SK-N-SH (cell line): Measurements from ENCODE around the gene ARHGAP21. TPM values are rescaled to one million over a fixed set of nuclear protein-coding genes. Genes with fewer than 3 reads are reported as not detected.

Source experiments
- CTCF ChIA-PET: fragments of 300-600, 350-600 bp; formaldehyde crosslinking; extraction: SDS; loops from one replicate; lab custom pipeline; 2021; lab: Yijun Ruan, JAX
- POLR2A ChIA-PET: fragments of 350-600 bp; sonication (Branson Sonifier 250); formaldehyde crosslinking; extraction: SDS; loops from one replicate; lab custom pipeline; 2020; ENCODE audit warnings: antibody characterized with exemption, inconsistent platforms; lab: Yijun Ruan, JAX
- DNase-seq: peaks from one replicate; pipeline ENCODE4 v3.0.0; 2012
- H2AFZ ChIP-seq: fragments of 200-600 bp; sonication (generic); 2 replicates; pipeline ENCODE4 v1.8.1; 2016; ENCODE audit warnings: antibody characterized with exemption, mild to moderate bottlenecking, low read depth
- H3F3A ChIP-seq: fragments of 200-600 bp; sonication (generic); replicated peaks from 2 replicates; pipeline ENCODE3; 2016; ENCODE audit warnings: antibody characterized with exemption, mild to moderate bottlenecking; ENCODE audit not compliant: insufficient read depth
- H3K27ac ChIP-seq, 2 experiments: fragments of 200-500 bp in 1 of 2; fragments of 200-600 bp in 1 of 2; sonication (Bioruptor generic) in 1 of 2; sonication (generic), shearing (Covaris generic) in 1 of 2; 2 replicates each; pipeline versions ENCODE4 v1.5.1 to v1.6.1; 2014 to 2016; ENCODE audit warnings: low read depth in 2 of 2, inconsistent platforms in 1 of 2, low read length in 1 of 2, mild to moderate bottlenecking in 1 of 2, mixed read lengths in 1 of 2
- H3K27me3 ChIP-seq: fragments of 200-600 bp; sonication (generic), shearing (Covaris generic); 2 replicates; pipeline ENCODE4 v1.6.1; 2016; ENCODE audit warnings: mixed run types; ENCODE audit not compliant: insufficient read depth
- H3K36me3 ChIP-seq, 2 experiments: fragments of 200-500 bp in 1 of 2; fragments of 200-600 bp in 1 of 2; sonication (Bioruptor generic) in 1 of 2; sonication (generic) in 1 of 2; replicated peaks in 1 of 2; 2 replicates each; pipeline versions ENCODE3 to v1.5.1; 2014 to 2016; ENCODE audit warnings: low read length in 1 of 2, mild to moderate bottlenecking in 1 of 2; ENCODE audit not compliant: insufficient read depth in 2 of 2, control insufficient read depth in 1 of 2
- H3K4me1 ChIP-seq, 2 experiments: fragments of 200-500 bp in 1 of 2; fragments of 200-600 bp in 1 of 2; sonication (Bioruptor generic) in 1 of 2; sonication (generic), shearing (Covaris generic) in 1 of 2; 2 replicates each; pipeline versions ENCODE4 v1.5.1 to v1.6.1; 2014 to 2016; ENCODE audit warnings: low read depth in 1 of 2, low read length in 1 of 2, mixed run types in 1 of 2; ENCODE audit not compliant: insufficient read depth in 2 of 2, control insufficient read depth in 1 of 2
- H3K4me2 ChIP-seq: fragments of 200-600 bp; sonication (generic), shearing (Covaris generic); 2 replicates; pipeline ENCODE4 v1.6.1; 2017; ENCODE audit warnings: mixed run types
- H3K4me3 ChIP-seq, 2 experiments: fragments of 200-500 bp in 1 of 2; fragments of 200-600 bp in 1 of 2; sonication (Bioruptor generic) in 1 of 2; sonication (generic), shearing (Covaris generic) in 1 of 2; 2 replicates each; pipeline versions ENCODE4 v1.5.1 to v1.8.1; 2014 to 2016; ENCODE audit warnings: low read depth in 2 of 2, inconsistent platforms in 1 of 2, low read length in 1 of 2, mild to moderate bottlenecking in 1 of 2, mixed read lengths in 1 of 2, moderate library complexity in 1 of 2
- H3K79me2 ChIP-seq: fragments of 200-600 bp; sonication (generic); 2 replicates; pipeline ENCODE4 v1.8.1; 2017; ENCODE audit warnings: mild to moderate bottlenecking; ENCODE audit not compliant: insufficient read depth
- H3K9ac ChIP-seq: fragments of 200-600 bp; sonication (generic); 2 replicates; pipeline ENCODE4 v1.6.1; 2017; ENCODE audit warnings: mixed run types
- H3K9me2 ChIP-seq: fragments of 200-600 bp; sonication (generic); 2 replicates; pipeline ENCODE4 v1.6.1; 2017; ENCODE audit warnings: mixed run types
- H3K9me3 ChIP-seq: fragments of 200-600 bp; sonication (generic); 2 replicates; pipeline ENCODE4 v1.6.1; 2017; ENCODE audit warnings: mixed run types, mild to moderate bottlenecking, moderate library complexity
- H4K20me1 ChIP-seq: fragments of 200-600 bp; sonication (generic); 2 replicates; pipeline ENCODE4 v1.6.1; 2017; ENCODE audit warnings: mild to moderate bottlenecking, mixed run types; ENCODE audit not compliant: insufficient read depth
- ELF1 ChIP-seq: IDR thresholded peaks from 2 replicates; pipeline ENCODE4 v1.4.0; 2012
- EP300 ChIP-seq, 2 experiments: IDR thresholded peaks; 2 replicates each; pipeline versions ENCODE4 v1.4.0 to v1.6.1; 2012; ENCODE audit warnings: borderline replicate concordance in 1 of 2, low read depth in 1 of 2, low read length in 1 of 2
- EZH2phosphoT487 ChIP-seq: fragments of 200-600 bp; sonication (generic); IDR thresholded peaks from 2 replicates; pipeline ENCODE4 v1.6.1; 2017; ENCODE audit warnings: low read depth, mixed run types, mild to moderate bottlenecking, antibody characterized with exemption, moderate library complexity, borderline replicate concordance
- GATA2 ChIP-seq: sonication (generic); formaldehyde crosslinking; IDR thresholded peaks from 2 replicates; pipeline ENCODE4 v1.5.0; 2020; ENCODE audit warnings: mild to moderate bottlenecking, missing genetic modification reagents
- JUND ChIP-seq: IDR thresholded peaks from 2 replicates; pipeline ENCODE4 v1.4.0; 2012
- MEF2A ChIP-seq: IDR thresholded peaks from 2 replicates; pipeline ENCODE4 v1.4.0; 2012; ENCODE audit warnings: low read depth, borderline replicate concordance
- MXI1 ChIP-seq: IDR thresholded peaks from 2 replicates; pipeline ENCODE4 v1.6.1; 2012; ENCODE audit warnings: mild to moderate bottlenecking, low read depth, low read length, improper control_type of control experiment
- NRF1 ChIP-seq: IDR thresholded peaks from 2 replicates; pipeline ENCODE4 v1.6.1; 2012; ENCODE audit warnings: low read depth, mild to moderate bottlenecking, low read length
- POLR2AphosphoS5 ChIP-seq: IDR thresholded peaks from 2 replicates; pipeline ENCODE4 v1.6.1; 2012; ENCODE audit warnings: low read depth, low read length
- RAD21 ChIP-seq: IDR thresholded peaks from 2 replicates; pipeline ENCODE4 v1.6.1; 2012; ENCODE audit warnings: mild to moderate bottlenecking, low read length
- REST ChIP-seq: IDR thresholded peaks from 2 replicates; pipeline ENCODE4 v1.6.1; 2012; ENCODE audit warnings: mild to moderate bottlenecking, low read depth, low read length, moderate library complexity
- RFX5 ChIP-seq: IDR thresholded peaks from 2 replicates; pipeline ENCODE4 v1.6.1; 2012; ENCODE audit warnings: mild to moderate bottlenecking, improper control_type of control experiment, low read length
- SIN3A ChIP-seq: IDR thresholded peaks from 2 replicates; pipeline ENCODE4 v1.6.1; 2012; ENCODE audit warnings: low read depth, mild to moderate bottlenecking, low read length, moderate library complexity, borderline replicate concordance
- SMC3 ChIP-seq: IDR thresholded peaks from 2 replicates; pipeline ENCODE4 v1.6.1; 2012; ENCODE audit warnings: low read depth, low read length, improper control_type of control experiment
- USF2 ChIP-seq: fragments of 150-350 bp; IDR thresholded peaks from 2 replicates; pipeline ENCODE4 v1.6.1; 2017; ENCODE audit warnings: antibody characterized with exemption, low read length, low read depth, borderline replicate concordance
- YY1 ChIP-seq: IDR thresholded peaks from 2 replicates; pipeline ENCODE4 v1.4.0; 2012; ENCODE audit warnings: low read depth, mild to moderate bottlenecking
- WGBS: methylation state at CpG from one replicate; pipeline ENCODE4 v1.1.6; 2017; ENCODE audit warnings: low lambda C conversion rate; 5-methylcytosine and 5-hydroxymethylcytosine counted together
- polyA plus RNA-seq, 3 experiments: library from polyadenylated mRNA; depleted of rRNA; stranded (reverse); fragments of >200 nt; gene quantifications; 2 replicates each; pipeline ENCODE4 v1.2.3, GENCODE V29; 2012
- TF ChIP-seq, protein P1 (sequence below): IDR thresholded peaks from 2 replicates; pipeline ENCODE4 v1.4.0; 2012; ENCODE audit warnings: low read depth

Gene ARHGAP21
- polyA plus RNA-seq, 1 of the 3 experiments (the other 2 are of a cell fraction), result 27.8 TPM

GRCh38 chr10:24713086-24713485 lies 10.6 kb downstream of the ARHGAP21 start:
- POLR2A ChIA-PET, result no interaction called here
- no peak overlapping the region for H3K4me2 ChIP-seq
- 77% methylated on average over 1 of the region's 1 CpG for WGBS

GRCh38 chr10:24711465-24711864 lies 12.2 kb downstream of the ARHGAP21 start:
- no peak overlapping the region for H2AFZ ChIP-seq
- no peaks in the 10 kb centered on the region for H3K27me3 ChIP-seq
- peaks cover 19% of the 10 kb centered on the region in 2 experiments; a peak in 3 of 4 replicates for H3K4me1 ChIP-seq
- peaks cover 91% of the 10 kb centered on the region for H4K20me1 ChIP-seq
- H3K4me2 ChIP-seq, result no peak overlapping the region
- H3K27ac ChIP-seq, result no peak overlapping the region
- ChIA-PET POLR2A (no interaction called here), CTCF (no interaction called here)
- DNase-seq, result no peak
- WGBS, result 89% methylated on average over 2 of the region's 2 CpGs
- no peak overlapping the region for H3K4me3 ChIP-seq
- H3F3A ChIP-seq, result peaks cover 5% of the 10 kb centered on the region
- H3K9ac ChIP-seq, result no peak overlapping the region
- H3K9me2 ChIP-seq, result no peaks in the 10 kb centered on the region
- H3K36me3 ChIP-seq, result peaks cover 0 to 4% of the 10 kb centered on the region in 2 experiments
- peaks cover 96% of the 10 kb centered on the region for H3K79me2 ChIP-seq
- no peaks in the 10 kb centered on the region for H3K9me3 ChIP-seq
- TF ChIP-seq YY1 (no peak), GATA2 (CRISPR knock-in tag) (no peak), POLR2AphosphoS5 (no peak), EP300 (IDR thresholded peaks at IDR 0.05; ENCODE audit: borderline replicate concordance in 1 of 2, low read depth in 1 of 2, low read length in 1 of 2) (no peak), JUND (no peak), NRF1 (no peak), SMC3 (no peak), MXI1 (no peak), RAD21 (no peak), USF2 (no peak), SIN3A (no peak), RFX5 (no peak)
- TF ChIP-seq, protein P1, sequence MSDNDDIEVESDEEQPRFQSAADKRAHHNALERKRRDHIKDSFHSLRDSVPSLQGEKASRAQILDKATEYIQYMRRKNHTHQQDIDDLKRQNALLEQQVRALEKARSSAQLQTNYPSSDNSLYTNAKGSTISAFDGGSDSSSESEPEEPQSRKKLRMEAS, result no peak

More at GRCh38 chr10:24713086-24713485, 10.6 kb downstream of the ARHGAP21 start:
- no peak overlapping the region for H3K27ac ChIP-seq
- H3K4me1 ChIP-seq, result peaks cover 8 to 9% of the 10 kb centered on the region in 2 experiments; a peak in 3 of 4 replicates
- no peak overlapping the region for H2AFZ ChIP-seq
- no peak overlapping the region for H3K4me3 ChIP-seq
- peaks cover 98% of the 10 kb centered on the region for H3K79me2 ChIP-seq
- peaks cover 0 to 4% of the 10 kb centered on the region in 2 experiments for H3K36me3 ChIP-seq
- DNase-seq, result no peak
- peaks cover 90% of the 10 kb centered on the region for H4K20me1 ChIP-seq
- no peaks in the 10 kb centered on the region for H3K9me3 ChIP-seq
- no peaks in the 10 kb centered on the region for H3F3A ChIP-seq
- H3K27me3 ChIP-seq, result no peaks in the 10 kb centered on the region
- TF ChIP-seq ELF1, result no peak
- TF ChIP-seq REST, result no peak
- no peak for TF ChIP-seq USF2
- TF ChIP-seq EZH2phosphoT487, result no peak
- TF ChIP-seq MEF2A, result no peak
- TF ChIP-seq EP300 (IDR thresholded peaks at IDR 0.05; ENCODE audit: borderline replicate concordance in 1 of 2, low read depth in 1 of 2, low read length in 1 of 2), result no peak
- TF ChIP-seq, all 33 proteins: peak for 0
- no peaks in the 10 kb centered on the region for H3K9me2 ChIP-seq
- CTCF ChIA-PET, result no interaction called here
- no peak overlapping the region for H3K9ac ChIP-seq
